SK-N-MC (cell line): ENCODE measurements around the gene GPRC5C.

Experiments
- EZH2 ChIP-seq: fragments of 200-600 bp; sonication (generic); IDR thresholded peaks from one replicate; pipeline ENCODE4 v1.6.1; 2017; ENCODE audit warnings: antibody characterized with exemption
- POLR2AphosphoS5 ChIP-seq: IDR thresholded peaks from 2 replicates; pipeline ENCODE4 v1.6.1; 2012; ENCODE audit warnings: mild to moderate bottlenecking, low read depth, low read length, borderline replicate concordance

DNA sequence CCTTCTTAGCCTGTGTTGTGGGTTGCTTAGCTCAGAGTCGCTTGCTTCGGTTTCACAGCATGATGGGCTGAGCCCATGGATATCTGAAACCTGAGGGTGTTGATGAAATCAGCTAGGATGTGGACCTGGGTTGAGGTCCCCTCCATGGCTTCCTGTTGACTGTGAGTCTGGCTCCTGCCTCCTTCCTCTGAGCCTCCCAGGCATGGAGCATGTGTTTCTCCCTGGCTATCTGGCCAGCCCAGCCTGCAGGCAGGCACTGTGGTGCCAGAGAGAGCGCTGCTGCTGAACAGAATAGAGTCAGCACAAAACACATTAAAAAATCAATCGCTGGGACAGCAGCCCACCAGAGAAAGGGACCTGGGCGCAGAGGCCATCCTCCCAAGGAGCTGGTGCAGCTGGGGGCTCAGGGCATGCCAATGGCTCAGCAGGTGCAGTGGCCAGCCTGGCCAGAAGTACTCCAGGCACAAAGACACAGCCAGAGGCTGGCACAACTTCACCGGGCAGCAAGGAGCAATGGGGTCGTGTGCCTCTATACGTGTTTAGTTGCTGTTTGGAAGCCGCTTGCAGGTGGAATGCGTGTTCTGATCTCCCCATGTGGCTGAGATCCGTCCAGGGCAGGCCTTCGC lies 28.3 kb upstream of the GPRC5C start:
- TF ChIP-seq EZH2 (no peak), POLR2AphosphoS5 (no peak)
